Adrenal gland (tissue), 12 donors: ENCODE measurements around the gene NBAS. TPM values are rescaled to one million over a fixed set of nuclear protein-coding genes. Genes with fewer than 3 reads are reported as not detected.

Experiments
- DNase-seq, 7 donors: peaks; one replicate each; pipeline ENCODE4 v3.0.0-alpha.2; 2019 to 2020
- H3K27ac ChIP-seq, 5 donors: fragments of 200-600 bp; sonication (generic) in 4 of 5; 1 replicate in 3 of 5; 2 replicates in 2 of 5; pipeline versions ENCODE4 v1.5.1 to v1.8.0; 2016 to 2020; ENCODE audit warnings: mild to moderate bottlenecking in 1 of 5
- H3K27me3 ChIP-seq: fragments of 200-600 bp; 2 replicates; pipeline ENCODE4 v1.8.0; 2021
- H3K36me3 ChIP-seq, 2 donors: fragments of 200-600 bp; replicated peaks in 1 of 2; 1 replicate in 1 of 2; 2 replicates in 1 of 2; pipeline versions ENCODE4 v1.5.1 to v1.8.0; 2018 to 2022
- H3K4me1 ChIP-seq, 2 donors: fragments of 200-600 bp; replicated peaks in 1 of 2; 1 replicate in 1 of 2; 2 replicates in 1 of 2; pipeline versions ENCODE4 v1.5.1 to v1.8.0; 2018 to 2021
- H3K4me3 ChIP-seq, 4 donors: fragments of 200-600 bp; sonication (generic) in 3 of 4; one replicate each; pipeline ENCODE4 v1.5.1; 2016 to 2018
- H3K9me3 ChIP-seq, 3 donors: fragments of 200-600 bp; sonication (generic) in 1 of 3; replicated peaks in 1 of 3; 1 replicate in 2 of 3; 2 replicates in 1 of 3; pipeline versions ENCODE4 v1.5.1 to v1.8.0; 2016 to 2021
- CTCF ChIP-seq, 6 experiments: fragments of 450-650 bp in 4 of 6; fragments of 200-600 bp in 2 of 6; sonication (generic) in 1 of 6; IDR thresholded peaks; 1 replicate in 5 of 6; 2 replicates in 1 of 6; pipeline versions ENCODE4 v1.5.1 to v1.8.0; 2016 to 2021; ENCODE audit warnings: antibody characterized with exemption in 6 of 6, mild to moderate bottlenecking in 2 of 6, moderate library complexity in 1 of 6
- POLR2A ChIP-seq, 2 donors: fragments of 450-650 bp; IDR thresholded peaks; one replicate each; pipeline ENCODE4 v1.6.1; 2017; ENCODE audit warnings: antibody characterized with exemption in 2 of 2, mild to moderate bottlenecking in 2 of 2, moderate library complexity in 1 of 2
- WGBS, 4 donors: extraction: QIAGEN DNeasy Blood & Tissue Kit in 2 of 4; methylation state at CpG; one replicate each; pipeline versions ENCODE4 v1.1.5 to v1.1.7; 2013 to 2017; 5-methylcytosine and 5-hydroxymethylcytosine counted together
- intact Hi-C, 2 donors: fragments of 100-400 bp; cut with DNase I; formaldehyde crosslinking; loops; one replicate each; pipeline versions ENCODE4 v1.14.1 to v1.15.0; 2022 to 2023
- polyA plus RNA-seq, 3 donors: library from polyadenylated mRNA; stranded (reverse); fragments of 200-250 nt in 2 of 3; fragments of 350-450 nt in 1 of 3; fragmentation: Illumina TruSeq in 1 of 3; extraction: RNeasy Lipid Tissue Mini Kit (QIAGEN cat#74804) in 1 of 3; gene quantifications; one replicate each; pipeline ENCODE4 v1.2.3, GENCODE V29; 2013 to 2014
- total RNA-seq, 9 donors: library from RNA; depleted of rRNA in 4 of 9; stranded (reverse); fragments of >200 nt in 4 of 9; fragments of 120-200 nt in 1 of 9; fragmentation: NEBNext Ultra II Directional in 1 of 9; extraction: Animal tissue kit (Norgen Biotek cat#: 25700) in 1 of 9; gene quantifications; one replicate each; pipeline versions ENCODE4 v1.1.0 to v1.2.4, GENCODE V29; 2013 to 2023
- donor health status: healthy with polysubstance abuse.
- donor health status: Bipolar disorder and iron deficiency.
- donor health status: DM: yes; HTN: yes; CAD: no.
- donor health status: DM: no; HTN: no; CAD: no.
- donor health status: DM: no; HTN: no; CAD: no.
- donor health status: DM: yes; HTN: yes; CAD: no.

Gene NBAS
- total and polyA plus RNA-seq, 12 donors, result 22.0 to 62.4 (median 46.2) TPM

DNA sequence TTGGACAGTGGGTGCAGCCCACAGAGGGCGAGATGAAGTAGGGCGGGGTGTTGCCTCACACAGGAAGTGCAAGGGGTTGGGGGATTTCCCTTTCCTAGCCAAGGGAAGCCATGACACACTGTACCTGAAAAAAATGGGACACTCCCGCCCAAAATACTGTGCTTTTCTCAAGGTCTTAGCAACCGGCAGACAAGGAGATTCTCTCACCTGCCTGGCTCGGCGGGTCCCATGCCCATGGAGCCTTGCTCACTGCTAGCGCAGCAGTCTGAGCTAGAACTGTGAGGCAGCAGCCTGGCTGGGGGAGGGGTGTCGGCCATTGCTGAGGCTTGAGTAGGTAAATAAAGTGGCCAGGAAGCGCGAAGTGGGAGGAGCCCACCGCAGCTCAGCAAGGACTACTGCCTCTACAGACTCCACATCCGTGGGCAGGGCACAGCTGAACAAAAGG, 244.7 kb downstream of the NBAS start:
- peak in 1 of 7 donors; percentile 2 for DNase-seq

DNA sequence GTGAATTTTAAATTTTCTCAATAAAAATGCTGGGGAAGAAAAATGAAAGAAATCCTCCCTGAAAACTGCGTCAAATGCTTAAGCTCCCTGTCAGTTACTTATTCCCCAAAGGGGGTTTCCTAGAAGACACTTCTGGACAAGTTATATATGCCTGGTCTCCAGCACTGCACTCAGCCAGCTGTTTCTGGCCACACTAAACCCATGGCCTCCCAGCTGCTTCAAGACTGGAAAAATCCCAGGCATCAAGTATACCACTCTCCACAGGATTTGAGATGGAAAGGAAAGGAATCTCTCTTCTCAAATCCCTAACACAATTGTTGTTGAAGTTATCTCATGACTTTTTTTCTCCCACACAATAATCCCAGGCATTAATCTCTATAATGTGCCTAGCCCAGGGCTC, 245.7 kb downstream of the NBAS start:
- intact Hi-C loops, result no loop called here
- H3K9me3 ChIP-seq, result no peaks in the 10 kb centered on the region
- no peak overlapping the region for H3K4me3 ChIP-seq
- H3K36me3 ChIP-seq, result no peaks in the 10 kb centered on the region
- no peaks in the 10 kb centered on the region for H3K27me3 ChIP-seq
- no peak for DNase-seq
- no peak overlapping the region for H3K27ac ChIP-seq
- TF ChIP-seq POLR2A (IDR thresholded peaks at IDR 0.05) (no peak), CTCF (IDR thresholded peaks at IDR 0.05) (no peak)
- H3K4me1 ChIP-seq, result peaks cover 0 to 7% of the 10 kb centered on the region in 2 donors
- 92 to 100% (median 97%) methylated on average over 1 of the region's 1 CpG for WGBS, 4 donors

More for the DNA sequence above, 244.7 kb downstream of the NBAS start:
- Histone ChIP-seq H3K9me3 (no peaks in the 10 kb centered on the region), H3K4me3 (no peak overlapping the region), H3K36me3 (no peaks in the 10 kb centered on the region), H3K27ac (no peak overlapping the region), H3K4me1 (peaks cover 0 to 7% of the 10 kb centered on the region in 2 donors), H3K27me3 (no peaks in the 10 kb centered on the region)
- WGBS, 4 donors, result 94 to 99% (median 97%) methylated on average over 7 to 12 of the region's 12 CpGs
- TF ChIP-seq POLR2A (IDR thresholded peaks at IDR 0.05) (no peak), CTCF (IDR thresholded peaks at IDR 0.05) (no peak)
- intact Hi-C loops, result no loop called here

DNA sequence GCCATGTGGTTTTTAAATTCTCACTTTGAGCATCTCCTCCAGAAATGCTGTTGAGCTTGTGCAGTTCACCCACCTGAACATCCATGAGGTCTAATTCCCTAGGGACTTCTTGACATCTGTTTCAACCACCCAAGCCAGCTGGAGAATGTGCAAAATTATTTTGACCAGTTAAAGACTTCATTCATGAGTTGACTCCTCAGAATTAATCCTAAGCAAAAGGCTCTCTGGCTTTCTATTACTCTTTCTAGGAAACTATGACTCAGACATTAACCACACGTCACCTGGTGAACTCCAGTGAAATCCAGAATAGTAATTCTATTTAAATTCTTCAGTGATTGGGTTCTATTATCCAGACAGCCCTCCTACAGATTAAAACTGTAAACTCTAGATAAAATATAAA, 247.5 kb downstream of the NBAS start:
- H3K4me3 ChIP-seq, result no peak overlapping the region

GRCh38 chr2:15311926-15312325, 249.2 kb downstream of the NBAS start:
- peak; percentile 31 to 65 (median 52) for DNase-seq
- no peak for TF ChIP-seq POLR2A (IDR thresholded peaks at IDR 0.05)
- no peak for TF ChIP-seq CTCF (IDR thresholded peaks at IDR 0.05)
- WGBS, 4 donors, result 36 to 64% (median 51%) methylated on average over 2 of the region's 2 CpGs
- H3K27ac ChIP-seq, result no peak overlapping the region
- intact Hi-C loops, result no loop called here
- H3K9me3 ChIP-seq, result no peaks in the 10 kb centered on the region
- H3K27me3 ChIP-seq, result no peaks in the 10 kb centered on the region
- no peaks in the 10 kb centered on the region for H3K36me3 ChIP-seq
- H3K4me3 ChIP-seq, result no peak overlapping the region
- peaks cover 0 to 13% of the 10 kb centered on the region in 2 donors for H3K4me1 ChIP-seq

More for the DNA sequence above, 247.5 kb downstream of the NBAS start:
- Histone ChIP-seq H3K4me1 (peaks cover 0 to 13% of the 10 kb centered on the region in 2 donors), H3K27me3 (no peaks in the 10 kb centered on the region), H3K27ac (no peak overlapping the region), H3K36me3 (no peaks in the 10 kb centered on the region), H3K9me3 (no peaks in the 10 kb centered on the region)
- intact Hi-C loops, result no loop called here
- no peak for DNase-seq
- WGBS, 4 donors, result 48 to 62% (median 61%) methylated on average over 1 of the region's 1 CpG
- TF ChIP-seq POLR2A (IDR thresholded peaks at IDR 0.05), result no peak
- TF ChIP-seq CTCF (IDR thresholded peaks at IDR 0.05), result no peak
